Gastrocnemius medialis (tissue), 4 donors: ENCODE data around the gene KRT78. TPM values are rescaled to one million over a fixed set of nuclear protein-coding genes. Genes with fewer than 3 reads are reported as not detected.

ENCODE experiments used
- ATAC-seq, 2 donors: fragments of 150-250 bp; one replicate each; pipeline ENCODE4 v1.9.1; 2016
- DNase-seq, 2 donors: peaks; one replicate each; pipeline ENCODE4 v3.0.0-alpha.2; 2019
- H3K27ac ChIP-seq, 4 donors: fragments of 200-600 bp; sonication (generic); 1 replicate in 1 of 4; 2 replicates in 3 of 4; pipeline ENCODE4 v1.5.1; 2016 to 2018; ENCODE audit warnings: mild to moderate bottlenecking in 2 of 4, moderate library complexity in 1 of 4
- H3K27me3 ChIP-seq, 3 donors: fragments of 200-600 bp; sonication (generic) in 2 of 3; 1 replicate in 1 of 3; 2 replicates in 2 of 3; pipeline versions ENCODE4 v1.5.1 to v1.6.0; 2016 to 2019; ENCODE audit warnings: mild to moderate bottlenecking in 1 of 3, moderate library complexity in 1 of 3
- H3K36me3 ChIP-seq, 2 donors: fragments of 200-600 bp; sonication (generic) in 1 of 2; one replicate each; pipeline ENCODE4 v1.5.1; 2017 to 2018
- H3K4me1 ChIP-seq, 2 donors: fragments of 200-600 bp; sonication (generic) in 1 of 2; one replicate each; pipeline ENCODE4 v1.5.1; 2016 to 2017; ENCODE audit warnings: mild to moderate bottlenecking in 2 of 2
- H3K4me3 ChIP-seq, 4 donors: fragments of 200-600 bp; sonication (generic) in 3 of 4; 1 replicate in 1 of 4; 2 replicates in 3 of 4; pipeline ENCODE4 v1.5.1; 2016 to 2019; ENCODE audit warnings: mild to moderate bottlenecking in 2 of 4
- H3K9me3 ChIP-seq, 3 donors: fragments of 200-600 bp; sonication (generic) in 2 of 3; 1 replicate in 1 of 3; 2 replicates in 2 of 3; pipeline ENCODE4 v1.5.1; 2016 to 2019
- CTCF ChIP-seq, 5 experiments: fragments of 450-650 bp in 3 of 5; fragments of 200-600 bp in 2 of 5; sonication (generic) in 2 of 5; IDR thresholded peaks in 4 of 5; conservative IDR thresholded peaks in 1 of 5; 1 replicate in 4 of 5; 2 replicates in 1 of 5; pipeline ENCODE4 v1.5.1; 2016 to 2019; ENCODE audit warnings: antibody characterized with exemption in 5 of 5, mild to moderate bottlenecking in 3 of 5, moderate library complexity in 3 of 5
- POLR2A ChIP-seq, 2 donors: fragments of 450-650 bp; IDR thresholded peaks; one replicate each; pipeline ENCODE4 v1.6.1; 2017; ENCODE audit warnings: antibody characterized with exemption in 2 of 2, mild to moderate bottlenecking in 2 of 2, moderate library complexity in 2 of 2
- in situ Hi-C, 4 donors: fragments of 200-750 bp; cut with MboI; loops; one replicate each; pipeline versions ENCODE4 v1.15.0 to v1.8.0; 2017; ENCODE audit warnings: low sequenced_read_pairs in 4 of 4
- intact Hi-C: fragments of 100-400 bp; cut with DNase I; formaldehyde crosslinking; loops from one replicate; pipeline ENCODE4 v1.15.1; 2023; ENCODE audit warnings: low total_unique reads
- total RNA-seq, 4 donors: library from RNA; depleted of rRNA; stranded (reverse); fragments of >200 nt; gene quantifications; one replicate each; pipeline versions ENCODE4 v1.1.0 to v1.2.3, GENCODE V29; 2016

Gene KRT78
- total RNA-seq, 4 donors from 2014 or later: not detected

GRCh38 chr12:52837413-52837741 is 11.4 kb downstream of the KRT78 start:
- Histone ChIP-seq H3K4me3 (no peak overlapping the region), H3K36me3 (no peaks in the 10 kb centered on the region), H3K27ac (no peak overlapping the region), H3K9me3 (no peaks in the 10 kb centered on the region), H3K4me1 (no peaks in the 10 kb centered on the region), H3K27me3 (peaks cover 0 to 2% (median 0%) of the 10 kb centered on the region in 3 donors)
- no peak for DNase-seq
- intact Hi-C loops (no loop called here), in situ Hi-C loops (no loop called here)
- no peak for ATAC-seq
- no peak for TF ChIP-seq CTCF (IDR thresholded peaks at IDR 0.05 in 4 of 5, conservative IDR thresholded peaks at IDR 0.05 in 1 of 5)
- no peak for TF ChIP-seq POLR2A (IDR thresholded peaks at IDR 0.05)

- DNase-seq: no peak
- Histone ChIP-seq H3K27me3 (peaks cover 0 to 2% (median 0%) of the 10 kb centered on the region in 3 donors), H3K4me1 (no peaks in the 10 kb centered on the region), H3K4me3 (no peak overlapping the region), H3K9me3 (no peaks in the 10 kb centered on the region), H3K36me3 (no peaks in the 10 kb centered on the region), H3K27ac (no peak overlapping the region)
- intact Hi-C loops: no loop called here
- in situ Hi-C loops: no loop called here
- no peak for ATAC-seq
- TF ChIP-seq POLR2A (IDR thresholded peaks at IDR 0.05) (no peak), CTCF (IDR thresholded peaks at IDR 0.05 in 4 of 5, conservative IDR thresholded peaks at IDR 0.05 in 1 of 5) (no peak)
Measured at GRCh38 chr12:52836491-52837412, 12.0 kb downstream of the KRT78 start.

- H3K27me3 ChIP-seq: peaks cover 0 to 2% (median 0%) of the 10 kb centered on the region in 3 donors
- in situ Hi-C loops: no loop called here
Measured at GRCh38 chr12:52836042-52836466, 12.7 kb downstream of the KRT78 start.

GRCh38 chr12:52835271-52836041 is 13.3 kb downstream of the KRT78 start:
- peaks cover 0 to 2% (median 0%) of the 10 kb centered on the region in 3 donors for H3K27me3 ChIP-seq

More at GRCh38 chr12:52836042-52836466, 12.7 kb downstream of the KRT78 start:
- H3K4me3 ChIP-seq: no peak overlapping the region
- no peaks in the 10 kb centered on the region for H3K9me3 ChIP-seq
- no peaks in the 10 kb centered on the region for H3K36me3 ChIP-seq
- ATAC-seq (no peak), DNase-seq (no peak)
- H3K27ac ChIP-seq: no peak overlapping the region
- TF ChIP-seq POLR2A (IDR thresholded peaks at IDR 0.05) (no peak), CTCF (IDR thresholded peaks at IDR 0.05 in 4 of 5, conservative IDR thresholded peaks at IDR 0.05 in 1 of 5) (no peak)
- H3K4me1 ChIP-seq: no peaks in the 10 kb centered on the region
- intact Hi-C loops: no loop called here

More at GRCh38 chr12:52835271-52836041, 13.3 kb downstream of the KRT78 start:
- TF ChIP-seq CTCF (IDR thresholded peaks at IDR 0.05 in 4 of 5, conservative IDR thresholded peaks at IDR 0.05 in 1 of 5): no peak
- H3K36me3 ChIP-seq: no peaks in the 10 kb centered on the region
- H3K4me1 ChIP-seq: no peaks in the 10 kb centered on the region
- H3K27ac ChIP-seq: no peak overlapping the region
- intact Hi-C loops (no loop called here), in situ Hi-C loops (no loop called here)
- ATAC-seq: no peak
- H3K4me3 ChIP-seq: no peak overlapping the region
- DNase-seq: no peak
- no peaks in the 10 kb centered on the region for H3K9me3 ChIP-seq
